ENCODE results near the gene CALHM3. TPM values are rescaled to one million over a fixed set of nuclear protein-coding genes. Genes with fewer than 3 reads are reported as not detected.

Gene CALHM3
- total RNA-seq, 4 donors from 2014 or later = not detected

GRCh38 chr10:103502849-103503660, 24.0 kb upstream of the CALHM3 start:
- 66% methylated on average over 11 of the region's 13 CpGs for WGBS
- no peaks in the 10 kb centered on the region for H3K36me3 ChIP-seq
- H3K27me3 ChIP-seq = peaks cover 28% of the 10 kb centered on the region

GRCh38 chr10:103501186-103501585, 22.1 kb upstream of the CALHM3 start:
- TF ChIP-seq CTCF (IDR thresholded peaks at IDR 0.05) (no peak), POLR2A (IDR thresholded peaks at IDR 0.05) (no peak), POLR2AphosphoS5 (IDR thresholded peaks at IDR 0.05) (no peak), EP300 (IDR thresholded peaks at IDR 0.05) (no peak)
- H3K27ac ChIP-seq = no peak overlapping the region
- peaks cover 30% of the 10 kb centered on the region for H3K27me3 ChIP-seq
- H3K4me1 ChIP-seq = no peaks in the 10 kb centered on the region
- DNase-seq (ENCODE audit: low spot score in 2 of 2) = no peak
- no peaks in the 10 kb centered on the region for H3K36me3 ChIP-seq
- WGBS = 92% methylated on average over 3 of the region's 3 CpGs
- no peaks in the 10 kb centered on the region for H3K9me3 ChIP-seq
- no peak overlapping the region for H3K4me3 ChIP-seq

More at GRCh38 chr10:103502849-103503660, 24.0 kb upstream of the CALHM3 start:
- H3K9me3 ChIP-seq = no peaks in the 10 kb centered on the region
- no peak overlapping the region for H3K27ac ChIP-seq
- H3K4me3 ChIP-seq = no peak overlapping the region
- H3K4me1 ChIP-seq = no peaks in the 10 kb centered on the region
- DNase-seq (ENCODE audit: low spot score in 2 of 2) = no peak
- no peak for TF ChIP-seq CTCF (IDR thresholded peaks at IDR 0.05)
- TF ChIP-seq POLR2AphosphoS5 (IDR thresholded peaks at IDR 0.05) = no peak
- no peak for TF ChIP-seq EP300 (IDR thresholded peaks at IDR 0.05)
- no peak for TF ChIP-seq POLR2A (IDR thresholded peaks at IDR 0.05)

- no peaks in the 10 kb centered on the region for H3K9me3 ChIP-seq
These were observed 21.4 kb upstream of the CALHM3 start for GRCh38 chr10:103500481-103500880.

GRCh38 chr10:103499881-103500280, 20.8 kb upstream of the CALHM3 start:
- TF ChIP-seq POLR2A (IDR thresholded peaks at IDR 0.05) (no peak), POLR2AphosphoS5 (IDR thresholded peaks at IDR 0.05) (no peak), CTCF (IDR thresholded peaks at IDR 0.05) (no peak), EP300 (IDR thresholded peaks at IDR 0.05) (no peak)
- Histone ChIP-seq H3K36me3 (no peaks in the 10 kb centered on the region), H3K4me1 (no peaks in the 10 kb centered on the region), H3K9me3 (no peaks in the 10 kb centered on the region), H3K27ac (no peak overlapping the region), H3K27me3 (peaks cover 39% of the 10 kb centered on the region), H3K4me3 (no peak overlapping the region)
- 64% methylated on average over 7 of the region's 7 CpGs for WGBS
- DNase-seq (ENCODE audit: low spot score in 2 of 2) = no peak

More at GRCh38 chr10:103500481-103500880, 21.4 kb upstream of the CALHM3 start:
- DNase-seq (ENCODE audit: low spot score in 2 of 2) = no peak
- Histone ChIP-seq H3K27ac (no peak overlapping the region), H3K4me1 (no peaks in the 10 kb centered on the region), H3K4me3 (no peak overlapping the region), H3K27me3 (peaks cover 33% of the 10 kb centered on the region), H3K36me3 (no peaks in the 10 kb centered on the region)
- 73% methylated on average over 6 of the region's 6 CpGs for WGBS
- TF ChIP-seq POLR2A (IDR thresholded peaks at IDR 0.05) (no peak), POLR2AphosphoS5 (IDR thresholded peaks at IDR 0.05) (no peak), CTCF (IDR thresholded peaks at IDR 0.05) (no peak), EP300 (IDR thresholded peaks at IDR 0.05) (no peak)

GRCh38 chr10:103498936-103499638, 20.0 kb upstream of the CALHM3 start:
- no peak for DNase-seq (ENCODE audit: low spot score in 2 of 2)
- WGBS = 89% methylated on average over 5 of the region's 5 CpGs

More at GRCh38 chr10:103498936-103499638, 20.0 kb upstream of the CALHM3 start:
- TF ChIP-seq POLR2A (IDR thresholded peaks at IDR 0.05) (no peak), EP300 (IDR thresholded peaks at IDR 0.05) (no peak), POLR2AphosphoS5 (IDR thresholded peaks at IDR 0.05) (no peak), CTCF (IDR thresholded peaks at IDR 0.05) (no peak)
- Histone ChIP-seq H3K9me3 (no peaks in the 10 kb centered on the region), H3K4me3 (no peak overlapping the region), H3K27me3 (peaks cover 47% of the 10 kb centered on the region), H3K36me3 (no peaks in the 10 kb centered on the region), H3K27ac (no peak overlapping the region), H3K4me1 (peaks cover 5% of the 10 kb centered on the region)
